HG03064 (cell line): ENCODE results near the gene CACNB2.
"Not testable (repeated sequence)": the region's sequence is repeated elsewhere in the genome, so short reads cannot be mapped to it uniquely, and the experiment has no call there.

Experiments
- ATAC-seq: cut with Tn5 transposase; IDR thresholded peaks from one replicate; pipeline ENCODE4 v1.9.1; 2021; ENCODE audit warnings: low read depth; ENCODE audit not compliant: unreplicated experiment

The CACNB2 gene

DNA sequence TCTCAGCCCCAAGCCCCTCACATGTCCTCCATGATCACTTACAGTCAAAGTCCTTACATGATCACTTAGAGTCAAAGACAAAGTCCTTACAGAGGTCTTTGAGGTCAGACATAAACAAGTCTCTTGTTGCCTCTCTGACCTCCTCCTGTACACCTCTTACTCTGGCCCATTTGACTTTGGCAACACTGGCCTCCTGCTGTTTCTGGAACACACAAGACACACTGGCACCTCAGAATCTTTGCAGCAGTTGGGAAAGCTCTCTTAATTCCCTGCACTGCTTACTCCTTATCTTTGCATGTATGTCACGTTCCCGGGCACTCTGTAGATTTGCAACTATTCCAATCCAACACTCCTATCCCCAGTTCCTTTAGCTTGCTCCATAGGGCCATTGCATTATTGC lies 408.9 kb downstream of the CACNB2 start:
- no peak for ATAC-seq

GRCh38 chr10:18551473-18551872 lies 411.2 kb downstream of the CACNB2 start:
- no peak for ATAC-seq

- no peak for ATAC-seq
These were observed 414.3 kb downstream of the CACNB2 start for GRCh38 chr10:18554479-18554878.

DNA sequence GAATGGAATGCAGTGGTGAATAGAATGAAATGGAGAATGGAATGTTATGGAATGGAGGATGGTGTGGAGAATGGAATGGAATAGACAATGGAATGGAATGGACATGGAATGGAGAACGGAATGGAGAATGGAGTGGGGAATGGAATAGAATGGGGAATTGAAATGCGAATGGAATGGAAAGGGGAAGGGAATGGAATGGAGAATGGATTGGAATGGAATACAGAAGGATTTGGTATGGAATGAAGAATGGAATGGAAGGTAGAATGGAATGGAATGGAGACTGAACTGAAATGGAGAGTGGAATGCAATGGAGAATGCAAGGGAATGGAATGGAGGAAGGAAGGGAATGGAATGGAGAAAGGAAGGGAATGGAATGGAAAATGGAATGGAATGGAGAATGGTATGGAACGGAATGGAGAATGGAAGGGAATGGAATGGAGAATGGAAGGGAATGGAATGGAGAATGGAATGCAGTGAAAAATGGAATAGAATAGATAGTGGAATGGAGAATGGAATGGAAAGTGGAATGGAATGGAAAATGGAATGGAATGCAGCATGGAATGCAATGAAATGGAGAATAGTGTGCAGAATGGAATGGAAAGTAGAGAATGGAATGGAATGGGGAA lies 416.4 kb downstream of the CACNB2 start:
- ATAC-seq = no peak

- ATAC-seq = no peak
These were observed 417.7 kb downstream of the CACNB2 start for GRCh38 chr10:18557960-18558359.

DNA sequence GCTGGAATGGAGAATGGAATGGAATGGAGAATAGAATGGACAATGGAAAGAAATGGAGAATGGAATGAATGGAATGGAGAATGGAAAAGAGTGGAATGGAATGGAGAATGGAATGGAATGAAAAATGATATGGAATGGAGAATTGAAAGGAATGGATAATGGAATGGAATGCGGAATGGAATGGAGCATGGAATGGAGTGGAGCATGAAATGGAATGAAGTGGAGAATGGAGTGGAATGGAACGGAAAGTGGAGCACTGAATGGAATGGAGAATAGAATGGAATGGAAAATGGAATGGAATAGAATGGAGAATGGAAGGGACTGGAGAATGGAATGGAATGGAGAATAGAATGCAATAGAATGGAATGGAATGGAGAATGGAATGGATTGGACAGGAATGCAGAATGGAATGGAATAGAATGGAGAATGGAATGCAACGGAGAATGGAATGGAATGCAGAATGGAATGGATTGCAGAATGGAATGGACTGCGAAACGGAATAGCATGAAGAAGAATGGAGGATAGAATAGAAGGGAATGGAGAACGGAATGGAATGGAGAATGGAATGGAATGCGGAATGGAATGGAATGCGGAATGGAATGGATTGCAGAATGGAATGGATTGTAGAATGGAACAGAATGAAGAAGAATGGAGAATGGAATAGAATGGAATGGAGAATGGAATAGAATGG lies 421.8 kb downstream of the CACNB2 start:
- ATAC-seq = no peak

DNA sequence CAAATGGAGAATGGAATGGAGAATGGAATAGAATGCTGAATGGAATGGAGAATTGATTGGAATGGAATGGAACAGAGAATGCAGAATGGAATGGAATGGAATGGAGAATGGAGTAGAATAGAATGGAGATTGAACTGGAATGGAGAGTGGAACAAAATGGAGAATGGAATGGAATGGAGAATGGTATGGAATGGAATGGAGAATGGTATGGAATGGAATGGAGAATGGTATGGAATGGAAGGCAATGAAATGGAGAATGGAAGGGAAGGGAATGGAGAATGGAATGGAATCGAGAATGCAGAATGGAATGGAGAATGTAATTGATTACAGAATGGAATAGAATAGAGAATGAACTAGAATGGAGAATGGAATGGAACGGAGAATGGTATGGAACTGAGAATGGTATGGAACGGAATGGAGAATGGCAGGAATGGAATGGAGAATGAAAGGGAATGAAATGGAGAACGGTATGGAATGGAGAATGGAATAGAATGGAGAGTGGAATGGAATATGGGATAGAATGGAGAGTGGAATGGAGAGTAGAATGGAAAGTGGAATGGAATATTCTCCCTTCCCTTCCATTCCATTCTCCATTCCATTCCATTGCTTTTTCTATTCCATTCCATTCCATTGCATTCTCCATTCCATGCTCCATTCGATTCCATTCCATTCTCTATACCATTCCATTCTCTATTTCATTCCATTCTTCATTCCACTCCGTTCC lies 422.9 kb downstream of the CACNB2 start:
- ATAC-seq = no peak

DNA sequence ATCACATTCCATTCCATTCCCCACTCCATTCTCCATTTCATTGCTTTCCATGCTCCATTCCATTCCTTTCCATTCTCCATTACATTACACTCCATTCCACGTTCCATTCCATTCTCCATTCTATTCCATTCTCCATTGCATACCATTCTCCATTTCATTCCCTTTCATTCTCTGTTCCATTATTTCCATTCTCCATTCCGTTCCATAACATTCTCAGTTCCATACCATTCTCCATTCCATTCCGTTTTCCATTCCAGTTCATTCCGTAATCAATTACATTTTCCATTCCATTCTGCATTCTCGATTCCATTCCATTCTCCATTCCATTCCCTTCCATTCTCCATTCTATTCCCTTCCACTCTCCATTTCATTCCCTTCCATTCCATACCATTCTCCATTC lies 424.8 kb downstream of the CACNB2 start:
- no peak for ATAC-seq

- no peak for ATAC-seq
These were observed 426.0 kb downstream of the CACNB2 start for GRCh38 chr10:18566177-18566576.

GRCh38 chr10:18567343-18567856 lies 427.2 kb downstream of the CACNB2 start:
- no peak for ATAC-seq

DNA sequence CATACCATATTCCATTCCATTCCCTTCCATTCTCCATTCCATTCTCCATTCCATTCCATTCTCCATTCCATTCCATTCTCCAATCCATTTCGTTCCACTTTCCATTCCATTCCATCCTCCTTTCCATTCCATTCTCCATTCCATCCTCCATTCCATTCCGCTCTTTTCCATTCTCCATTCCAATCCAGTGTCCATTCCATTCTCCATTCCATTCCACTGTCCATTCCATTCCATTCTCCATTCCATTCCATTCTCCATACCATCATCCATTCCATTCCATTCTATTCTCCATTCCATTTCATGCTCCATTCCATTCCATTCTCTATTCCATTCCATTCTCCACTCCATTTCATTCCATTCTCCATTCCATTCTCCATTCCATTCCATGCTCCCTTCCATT lies 430.2 kb downstream of the CACNB2 start:
- not testable (repeated sequence) for ATAC-seq

GRCh38 chr10:18571076-18571475 lies 430.9 kb downstream of the CACNB2 start:
- no peak for ATAC-seq

DNA sequence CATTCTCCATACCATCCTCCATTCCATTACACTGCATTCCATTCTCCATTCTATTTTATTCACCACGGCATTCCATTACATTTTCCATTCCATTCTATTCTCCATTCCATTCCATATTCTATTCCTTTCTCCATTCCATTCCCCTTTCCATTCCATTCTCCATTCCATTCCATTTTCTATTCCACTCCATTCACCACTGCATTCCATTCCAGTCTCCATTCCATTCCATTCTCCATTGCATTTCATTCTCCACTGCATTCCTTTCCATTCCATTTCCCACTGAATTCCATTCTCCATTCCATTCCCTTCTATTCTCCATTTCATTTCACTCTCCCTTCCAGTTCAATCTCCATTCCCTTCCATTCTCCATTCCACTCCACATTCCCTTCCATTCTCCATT lies 431.6 kb downstream of the CACNB2 start:
- no peak for ATAC-seq

- no peak for ATAC-seq
These were observed 432.8 kb downstream of the CACNB2 start for GRCh38 chr10:18572959-18573561.

DNA sequence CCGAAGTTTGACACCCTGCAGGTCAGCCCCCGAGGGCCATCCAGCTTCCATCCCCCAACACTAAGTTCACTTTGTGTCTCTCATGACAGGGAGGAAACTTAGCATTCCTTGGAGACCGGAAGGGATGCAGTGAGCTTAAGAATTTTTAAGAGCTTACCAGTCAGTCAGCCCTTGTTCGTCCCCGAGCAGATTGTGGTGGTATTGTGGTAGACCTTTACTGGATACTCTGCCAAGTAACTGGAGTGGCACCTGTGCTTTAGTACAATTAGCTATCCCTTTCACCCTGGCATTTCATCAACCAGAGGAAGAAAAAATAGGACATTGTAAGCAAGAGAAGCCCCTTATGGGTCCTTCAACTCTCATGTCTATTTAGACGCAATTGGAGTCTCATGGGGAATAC lies 436.4 kb downstream of the CACNB2 start:
- no peak for ATAC-seq

- ATAC-seq = no peak
These were observed 437.8 kb downstream of the CACNB2 start for GRCh38 chr10:18577823-18578685.

- ATAC-seq = no peak
These were observed 442.6 kb downstream of the CACNB2 start for GRCh38 chr10:18582803-18583202.

DNA sequence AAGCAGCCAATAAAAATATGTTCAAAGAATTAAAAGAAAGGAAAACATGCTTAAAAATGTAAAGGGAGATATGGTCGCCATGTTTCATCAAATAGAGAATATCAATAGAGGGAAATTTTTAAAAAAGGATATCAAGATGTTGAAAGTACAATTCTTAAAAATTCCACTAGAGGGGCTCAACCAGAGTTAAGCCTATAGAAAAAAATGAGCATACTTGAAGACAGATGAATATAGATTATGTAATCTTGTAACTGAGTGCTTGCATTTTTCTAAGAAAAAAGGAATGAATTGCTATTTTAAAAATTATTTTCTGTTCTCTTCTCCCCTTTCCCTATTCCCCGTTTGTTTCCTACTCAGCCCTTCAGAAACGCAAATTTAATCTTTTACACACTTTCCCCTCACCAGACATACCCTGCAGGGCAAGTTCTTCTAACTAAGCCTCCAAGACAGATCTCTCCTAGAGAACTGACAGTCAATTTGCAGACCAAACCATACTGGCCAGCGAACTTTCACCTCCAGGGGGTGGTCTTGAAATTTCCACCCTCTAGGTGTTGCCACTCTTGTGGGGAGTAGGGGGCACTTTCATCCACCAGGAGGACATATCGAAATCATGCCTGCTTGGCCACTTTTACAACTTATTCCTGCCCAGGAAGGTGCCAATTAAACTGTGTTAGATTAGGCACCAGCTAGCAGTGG lies 443.5 kb downstream of the CACNB2 start:
- no peak for ATAC-seq

DNA sequence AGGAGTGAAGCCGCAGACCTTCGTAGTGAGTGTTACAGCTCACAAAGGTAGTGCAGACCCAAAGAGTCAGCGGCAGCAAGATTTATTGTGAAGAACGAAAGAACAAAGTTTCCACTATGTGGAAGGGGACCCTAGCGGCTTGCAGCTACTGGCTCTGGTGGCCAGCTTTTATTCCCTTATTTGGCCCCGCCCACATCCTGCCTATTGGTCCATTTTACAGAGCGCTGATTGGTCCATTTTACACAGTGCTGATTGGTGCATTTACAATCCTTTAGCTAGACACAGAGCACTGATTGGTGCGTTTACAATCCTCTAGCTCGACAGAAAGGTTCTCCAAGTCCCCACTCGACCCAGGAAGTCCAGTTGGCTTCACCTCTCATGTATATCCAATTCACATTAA lies 446.4 kb downstream of the CACNB2 start:
- not testable (repeated sequence) for ATAC-seq

DNA sequence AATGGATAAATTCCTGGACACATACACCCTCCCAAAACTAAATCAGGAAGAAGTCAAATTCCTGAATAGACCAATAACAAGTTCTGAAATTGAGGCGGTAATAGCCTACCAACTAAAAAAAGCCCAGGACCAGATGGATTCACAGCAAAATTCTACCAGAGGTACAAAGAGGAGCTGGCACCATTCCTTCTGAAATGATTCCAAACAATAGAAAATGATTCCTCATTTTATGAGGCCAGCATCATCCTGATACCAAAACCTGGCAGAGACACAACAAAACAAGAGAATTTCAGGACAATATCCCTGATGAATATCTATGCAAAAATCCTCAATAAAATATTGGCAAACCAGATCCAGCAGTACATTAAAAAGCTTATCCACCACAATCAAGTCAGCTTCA lies 450.9 kb downstream of the CACNB2 start:
- not testable (repeated sequence) for ATAC-seq
